CD4-positive, alpha-beta memory T cell (primary cell): ENCODE data around the gene TSR3. TPM values are rescaled to one million over a fixed set of nuclear protein-coding genes. Genes with fewer than 3 reads are reported as not detected.

Experiments
- CTCF ChIA-PET: fragments of 350-600 bp; sonication (Branson Sonifier 250); formaldehyde crosslinking; loops from one replicate; lab custom pipeline; 2021; ENCODE audit warnings: inconsistent platforms; ENCODE audit not compliant: partially characterized antibody; lab: Charles Lee
- POLR2A ChIA-PET: fragments of 350-600 bp; sonication (Branson Sonifier 250); formaldehyde crosslinking; loops from one replicate; lab custom pipeline; 2021; ENCODE audit not compliant: partially characterized antibody; lab: Charles Lee
- DNase-seq, 5 donors: peaks; one replicate each; pipeline versions ENCODE4 v3.0.0 to v3.0.0-alpha.2; 2020 to 2022; ENCODE audit warnings: mixed read lengths in 1 of 5
- H3K27ac ChIP-seq: one replicate; pipeline ENCODE4 v1.7.0; 2013; ENCODE audit warnings: low read depth, low read length
- H3K27me3 ChIP-seq: 2 replicates; pipeline ENCODE4 v1.7.0; 2013; ENCODE audit warnings: mild to moderate bottlenecking, low read length, moderate library complexity; ENCODE audit not compliant: insufficient read depth
- H3K36me3 ChIP-seq: 2 replicates; pipeline ENCODE4 v1.7.0; 2013; ENCODE audit warnings: mild to moderate bottlenecking, low read length, moderate library complexity; ENCODE audit not compliant: insufficient read depth
- H3K4me1 ChIP-seq: 2 replicates; pipeline ENCODE4 v1.7.0; 2013; ENCODE audit warnings: mild to moderate bottlenecking, low read length, moderate library complexity; ENCODE audit not compliant: insufficient read depth
- H3K4me3 ChIP-seq, 2 donors: one replicate each; pipeline ENCODE4 v1.7.0; 2013; ENCODE audit warnings: low read length in 2 of 2, mild to moderate bottlenecking in 1 of 2
- H3K9me3 ChIP-seq, 2 donors: one replicate each; pipeline ENCODE4 v1.7.0; 2013; ENCODE audit warnings: low read length in 2 of 2, control low read depth in 1 of 2; ENCODE audit not compliant: control insufficient read depth in 1 of 2
- H3K27ac Mint-ChIP-seq, 7 donors: one replicate each; pipeline ENCODE4 v1.8.0; 2020 to 2021; ENCODE audit warnings: mixed read lengths in 7 of 7, mild to moderate bottlenecking in 6 of 7, inconsistent platforms in 3 of 7, moderate library complexity in 3 of 7
- H3K27me3 Mint-ChIP-seq, 2 donors: one replicate each; pipeline ENCODE4 v1.8.0; 2020 to 2021; ENCODE audit warnings: mixed read lengths in 2 of 2
- H3K36me3 Mint-ChIP-seq, 2 donors: one replicate each; pipeline ENCODE4 v1.8.0; 2020 to 2021; ENCODE audit warnings: mixed read lengths in 2 of 2, inconsistent platforms in 1 of 2, mild to moderate bottlenecking in 1 of 2
- H3K4me1 Mint-ChIP-seq, 4 donors: one replicate each; pipeline ENCODE4 v1.8.0; 2020 to 2021; ENCODE audit warnings: mixed read lengths in 4 of 4, mild to moderate bottlenecking in 1 of 4
- H3K4me3 Mint-ChIP-seq, 8 donors: one replicate each; pipeline ENCODE4 v1.8.0; 2020 to 2021; ENCODE audit warnings: mixed read lengths in 8 of 8, mild to moderate bottlenecking in 7 of 8, moderate library complexity in 6 of 8, inconsistent platforms in 3 of 8
- H3K9me3 Mint-ChIP-seq, 8 donors: one replicate each; pipeline ENCODE4 v1.8.0; 2020 to 2021; ENCODE audit warnings: mixed read lengths in 8 of 8, mild to moderate bottlenecking in 5 of 8, inconsistent platforms in 3 of 8, moderate library complexity in 1 of 8
- intact Hi-C: fragments of 100-400 bp; cut with micrococcal nuclease; formaldehyde crosslinking; loops from one replicate; pipeline ENCODE4 v1.15.1; 2023
- polyA plus RNA-seq, 2 donors: library from polyadenylated mRNA; unstranded; fragments of 300-500 nt; fragmentation: Illumina TruSeq; gene quantifications; one replicate each; pipeline ENCODE4 v1.2.3, GENCODE V29; 2021
- total RNA-seq, 2 experiments: library from RNA; stranded (reverse); gene quantifications; one replicate each; pipeline ENCODE4 v1.2.3, GENCODE V29; 2021

The TSR3 gene
- total and polyA plus RNA-seq, 4 experiments from 2014 or later = 38.1 to 116 (median 69.7) TPM

DNA sequence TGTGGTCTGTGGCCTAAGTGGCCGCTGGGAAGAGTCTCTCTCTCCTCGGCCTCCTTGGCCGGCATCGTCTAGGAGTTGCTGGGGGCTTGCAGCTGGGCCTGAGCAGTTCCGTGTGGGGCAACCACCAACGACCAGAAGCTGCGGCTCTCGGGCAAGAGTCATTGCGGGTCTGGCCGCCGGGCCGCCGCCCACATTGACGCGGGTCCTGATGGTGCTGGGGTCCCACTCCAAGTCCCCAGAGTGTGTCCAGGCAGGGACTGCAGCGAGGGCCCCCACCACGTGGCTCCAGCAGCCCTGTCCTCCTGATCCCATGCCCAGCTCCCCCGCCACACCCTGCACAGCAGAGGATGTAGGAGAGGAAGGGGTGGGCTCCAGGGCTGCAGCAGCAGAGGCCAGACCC lies 31.9 kb upstream of the TSR3 start:
- H3K9me3 Mint-ChIP-seq = no peaks in the 10 kb centered on the region
- peaks cover 6 to 27% of the 10 kb centered on the region in 2 donors for H3K36me3 Mint-ChIP-seq
- no peak overlapping the region for H3K4me3 Mint-ChIP-seq
- Histone ChIP-seq H3K4me1 (peaks cover 14% of the 10 kb centered on the region), H3K27me3 (no peaks in the 10 kb centered on the region), H3K9me3 (no peaks in the 10 kb centered on the region), H3K36me3 (peaks cover 7% of the 10 kb centered on the region), H3K4me3 (no peak overlapping the region), H3K27ac (no peak overlapping the region)
- DNase-seq = no peak
- POLR2A ChIA-PET = interaction anchor here (0.8 kb wide), 1 partner anchor 23 kb away, joined by 4 read pairs; no protein-coding TSS in a partner anchor
- peaks cover 7 to 12% (median 10%) of the 10 kb centered on the region in 4 donors for H3K4me1 Mint-ChIP-seq
- intact Hi-C loops = no loop called here
- no peaks in the 10 kb centered on the region for H3K27me3 Mint-ChIP-seq
- CTCF ChIA-PET = no interaction called here
- no peak overlapping the region for H3K27ac Mint-ChIP-seq

DNA sequence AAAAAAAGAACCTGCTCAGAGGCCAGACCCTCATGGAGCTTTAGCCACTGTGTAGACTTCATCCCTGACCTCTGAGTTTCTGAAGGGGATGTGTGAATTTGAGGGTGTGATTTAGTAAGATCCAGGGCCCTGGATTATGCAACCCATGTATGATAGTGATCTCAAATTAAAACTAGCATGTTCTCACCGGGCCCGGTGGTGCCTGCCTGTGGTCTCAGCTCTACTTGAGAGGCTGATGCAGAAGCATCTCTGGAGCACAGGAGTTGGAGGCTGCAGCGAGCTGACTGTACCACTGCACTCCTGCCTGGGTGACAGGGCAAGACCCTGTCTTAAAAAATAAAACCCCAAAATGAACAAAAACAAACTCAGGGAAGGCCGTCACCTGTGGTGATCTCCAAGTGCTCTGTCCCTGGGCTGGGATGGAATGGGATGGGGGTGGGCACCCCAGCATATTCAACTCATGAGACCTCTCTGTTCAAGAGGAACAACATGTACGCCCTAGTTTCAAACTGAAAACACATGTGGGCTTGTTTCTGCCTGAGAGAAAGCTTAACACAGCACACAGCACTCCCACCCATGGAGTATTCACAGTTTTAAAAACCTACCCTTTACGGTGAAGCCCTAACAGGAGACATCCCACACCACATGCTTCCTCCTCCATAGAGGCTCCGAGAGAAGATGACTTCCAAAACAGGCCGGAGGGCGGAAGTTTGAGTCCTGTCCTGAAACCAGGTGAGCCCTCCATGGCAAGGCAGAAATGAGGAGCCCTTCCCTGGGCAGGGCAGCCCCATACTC lies 30.1 kb upstream of the TSR3 start:
- Histone ChIP-seq H3K4me1 (peaks cover 17% of the 10 kb centered on the region), H3K9me3 (no peaks in the 10 kb centered on the region), H3K4me3 (no peak overlapping the region), H3K36me3 (peaks cover 7% of the 10 kb centered on the region), H3K27ac (no peak overlapping the region), H3K27me3 (no peaks in the 10 kb centered on the region)
- Mint-ChIP-seq H3K9me3 (no peaks in the 10 kb centered on the region), H3K27me3 (no peaks in the 10 kb centered on the region), H3K27ac (no peak overlapping the region), H3K4me1 (peaks cover 8 to 20% (median 11%) of the 10 kb centered on the region in 4 donors), H3K36me3 (peaks cover 6 to 29% of the 10 kb centered on the region in 2 donors), H3K4me3 (no peak overlapping the region)
- POLR2A ChIA-PET = no interaction called here
- DNase-seq = no peak
- CTCF ChIA-PET = interaction anchor here (1.4 kb wide), 1 partner anchor 16 kb away, joined by 3 read pairs; no protein-coding TSS in a partner anchor
- intact Hi-C loops = no loop called here

DNA sequence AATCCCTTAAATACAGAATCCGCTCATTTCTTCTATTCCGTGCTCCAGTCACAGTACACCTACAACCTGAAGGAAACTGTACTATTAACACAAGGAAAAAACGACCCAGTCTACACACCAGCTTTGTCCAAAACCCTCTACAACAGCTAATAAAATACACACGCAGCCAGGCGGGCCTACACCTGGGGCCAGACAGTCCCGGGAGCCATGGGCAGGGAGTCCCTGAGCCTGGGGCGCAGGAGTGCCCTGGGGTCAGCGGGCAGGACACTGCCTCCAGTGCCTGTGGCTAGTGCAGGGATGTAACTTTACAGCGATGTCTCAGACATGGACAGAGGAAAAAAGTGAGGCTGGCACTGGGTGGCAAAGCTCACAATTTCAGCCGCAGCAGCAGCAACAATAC lies 28.5 kb upstream of the TSR3 start:
- Histone ChIP-seq H3K36me3 (peaks cover 7% of the 10 kb centered on the region), H3K4me3 (no peak overlapping the region), H3K27me3 (no peaks in the 10 kb centered on the region), H3K4me1 (peaks cover 17% of the 10 kb centered on the region), H3K27ac (no peak overlapping the region), H3K9me3 (no peaks in the 10 kb centered on the region)
- CTCF ChIA-PET = interaction anchor here (0.6 to 1.8 kb wide), 6 partner anchors 11 to 325 kb away, joined by 3 to 5 read pairs (median 4); no protein-coding TSS in a partner anchor
- Mint-ChIP-seq H3K9me3 (no peaks in the 10 kb centered on the region), H3K36me3 (peaks cover 6 to 27% of the 10 kb centered on the region in 2 donors), H3K4me3 (peak overlapping the region; percentile 69 to 85 (median 75)), H3K4me1 (peaks cover 8 to 20% (median 11%) of the 10 kb centered on the region in 4 donors), H3K27ac (peak overlapping the region; percentile 60 to 80 (median 65)), H3K27me3 (no peaks in the 10 kb centered on the region)
- POLR2A ChIA-PET = interaction anchor here (0.6 to 1.3 kb wide), 6 partner anchors 26 to 883 kb away, joined by 3 read pairs; partner anchors contain the start of gene UQCC4
- DNase-seq = no peak
- intact Hi-C loops = no loop called here

- H3K4me3 ChIP-seq = peak overlapping the region in 1 of 2 donors; percentile 32
- no peaks in the 10 kb centered on the region for H3K9me3 Mint-ChIP-seq
- H3K27ac Mint-ChIP-seq = peak overlapping the region; percentile 60 to 80 (median 65)
- H3K36me3 ChIP-seq = peaks cover 7% of the 10 kb centered on the region
- H3K4me3 Mint-ChIP-seq = peak overlapping the region; percentile 69 to 85 (median 75)
- ChIA-PET POLR2A (interaction anchor here (0.7 to 1.3 kb wide), 7 partner anchors 26 to 403 kb away, joined by 3 to 5 read pairs (median 3); partner anchors contain the start of genes NUBP2, SPSB3 and UQCC4), CTCF (interaction anchor here (0.7 to 1.8 kb wide), 4 partner anchors 11 to 326 kb away, joined by 3 to 5 read pairs (median 4); no protein-coding TSS in a partner anchor)
- peak overlapping the region; percentile 19 for H3K27ac ChIP-seq
- peaks cover 6 to 24% of the 10 kb centered on the region in 2 donors for H3K36me3 Mint-ChIP-seq
- intact Hi-C loops = no loop called here
- no peaks in the 10 kb centered on the region for H3K27me3 ChIP-seq
- DNase-seq = peak; percentile 52 to 66 (median 57)
- peaks cover 17% of the 10 kb centered on the region for H3K4me1 ChIP-seq
- H3K4me1 Mint-ChIP-seq = peaks cover 8 to 20% (median 11%) of the 10 kb centered on the region in 4 donors
- no peaks in the 10 kb centered on the region for H3K9me3 ChIP-seq
- H3K27me3 Mint-ChIP-seq = no peaks in the 10 kb centered on the region
Observed at GRCh38 chr16:1379304-1380076, 27.8 kb upstream of the TSR3 start.

- ChIA-PET POLR2A (interaction anchor here (0.8 to 1.2 kb wide), 3 partner anchors 11 to 403 kb away, joined by 3 to 5 read pairs (median 3); partner anchors contain the start of genes NUBP2, SPSB3 and UQCC4), CTCF (no interaction called here)
- Histone ChIP-seq H3K27me3 (no peaks in the 10 kb centered on the region), H3K9me3 (no peaks in the 10 kb centered on the region), H3K27ac (peak overlapping the region; percentile 19), H3K4me1 (peaks cover 17% of the 10 kb centered on the region), H3K4me3 (peak overlapping the region in 1 of 2 donors; percentile 32), H3K36me3 (peaks cover 7% of the 10 kb centered on the region)
- intact Hi-C loops = no loop called here
- H3K4me3 Mint-ChIP-seq = peak overlapping the region; percentile 28 to 71 (median 60)
- H3K36me3 Mint-ChIP-seq = peaks cover 6 to 24% of the 10 kb centered on the region in 2 donors
- peaks cover 8 to 20% (median 11%) of the 10 kb centered on the region in 4 donors for H3K4me1 Mint-ChIP-seq
- H3K9me3 Mint-ChIP-seq = no peaks in the 10 kb centered on the region
- DNase-seq = peak; percentile 44 to 84 (median 48)
- H3K27me3 Mint-ChIP-seq = no peaks in the 10 kb centered on the region
- H3K27ac Mint-ChIP-seq = peak overlapping the region; percentile 34 to 87 (median 75)
Observed at GRCh38 chr16:1378804-1379303, 27.2 kb upstream of the TSR3 start.

DNA sequence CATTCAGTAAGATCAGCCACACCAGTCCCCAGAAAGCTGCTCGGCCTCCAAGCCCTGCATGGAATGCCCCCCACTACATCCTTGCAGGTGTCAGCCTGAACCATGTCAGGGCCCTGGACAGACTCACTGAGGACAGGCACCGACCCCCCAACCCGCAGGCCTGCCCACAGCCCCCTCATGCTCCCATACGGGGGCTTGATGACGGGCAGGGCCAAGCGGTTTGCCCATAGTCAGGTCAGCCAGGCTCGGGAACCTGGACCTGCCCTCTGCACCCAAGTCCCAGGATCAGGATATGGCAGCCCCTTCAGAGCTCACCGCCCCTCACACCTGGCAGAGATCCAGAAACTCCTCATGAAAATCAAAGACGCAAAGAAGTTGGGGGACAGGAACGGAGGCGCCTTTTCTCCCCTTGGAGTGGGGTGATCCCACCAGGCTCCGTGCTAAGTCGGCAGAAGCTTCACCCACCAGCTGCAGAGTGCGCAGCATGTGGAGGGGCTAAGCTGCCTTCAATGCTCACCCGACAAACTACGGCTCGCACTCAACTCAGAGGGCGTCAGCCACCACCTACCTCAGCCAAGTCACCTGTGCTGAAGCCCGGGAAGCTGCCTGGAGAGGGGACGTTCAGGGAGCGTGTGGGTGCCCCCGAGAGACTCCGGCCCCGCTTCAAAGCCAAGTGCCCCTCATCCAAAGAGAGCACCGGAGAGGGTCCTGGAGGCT lies 26.6 kb upstream of the TSR3 start:
- Mint-ChIP-seq H3K9me3 (no peaks in the 10 kb centered on the region), H3K36me3 (peaks cover 6 to 24% of the 10 kb centered on the region in 2 donors), H3K4me1 (peaks cover 8 to 20% (median 11%) of the 10 kb centered on the region in 4 donors), H3K27me3 (no peaks in the 10 kb centered on the region), H3K4me3 (peak overlapping the region in 6 of 8 donors; percentile 46 to 71 (median 64)), H3K27ac (peak overlapping the region in 5 of 7 donors; percentile 46 to 83 (median 75))
- H3K36me3 ChIP-seq = peaks cover 7% of the 10 kb centered on the region
- no peak for DNase-seq
- intact Hi-C loops = no loop called here
- ChIA-PET CTCF (no interaction called here), POLR2A (interaction anchor here (1.1 to 1.2 kb wide), 2 partner anchors 12 to 404 kb away, joined by 3 read pairs; partner anchors contain the start of genes NUBP2 and SPSB3)
- H3K27me3 ChIP-seq = no peaks in the 10 kb centered on the region
- H3K4me1 ChIP-seq = peaks cover 17% of the 10 kb centered on the region
- no peak overlapping the region for H3K4me3 ChIP-seq
- no peaks in the 10 kb centered on the region for H3K9me3 ChIP-seq
- peak overlapping the region; percentile 19 for H3K27ac ChIP-seq
